ENCODE data around the gene OR4D2. TPM values are rescaled to one million over a fixed set of nuclear protein-coding genes. Genes with fewer than 3 reads are reported as not detected.

OR4D2 gene
- total RNA-seq, 1 experiment from 2014 or later: not detected

GRCh38 chr17:58161566-58161965 lies 5.2 kb upstream of the OR4D2 start:
- in situ Hi-C loops (cut with HindIII; ENCODE audit: low pct_unique_long_range_greater_than_20kb, low sequenced_read_pairs): no loop called here
- DNase-seq (ENCODE audit: low read depth, low spot score): no peak

GRCh38 chr17:58165981-58166380 lies 801 bp upstream of the OR4D2 start:
- no peak for DNase-seq (ENCODE audit: low read depth, low spot score)
- in situ Hi-C loops (cut with HindIII; ENCODE audit: low pct_unique_long_range_greater_than_20kb, low sequenced_read_pairs): no loop called here

GRCh38 chr17:58170622-58171021 lies 3.8 kb downstream of the OR4D2 start:
- in situ Hi-C loops (cut with HindIII; ENCODE audit: low pct_unique_long_range_greater_than_20kb, low sequenced_read_pairs): no loop called here
- DNase-seq (ENCODE audit: low read depth, low spot score): no peak

DNA sequence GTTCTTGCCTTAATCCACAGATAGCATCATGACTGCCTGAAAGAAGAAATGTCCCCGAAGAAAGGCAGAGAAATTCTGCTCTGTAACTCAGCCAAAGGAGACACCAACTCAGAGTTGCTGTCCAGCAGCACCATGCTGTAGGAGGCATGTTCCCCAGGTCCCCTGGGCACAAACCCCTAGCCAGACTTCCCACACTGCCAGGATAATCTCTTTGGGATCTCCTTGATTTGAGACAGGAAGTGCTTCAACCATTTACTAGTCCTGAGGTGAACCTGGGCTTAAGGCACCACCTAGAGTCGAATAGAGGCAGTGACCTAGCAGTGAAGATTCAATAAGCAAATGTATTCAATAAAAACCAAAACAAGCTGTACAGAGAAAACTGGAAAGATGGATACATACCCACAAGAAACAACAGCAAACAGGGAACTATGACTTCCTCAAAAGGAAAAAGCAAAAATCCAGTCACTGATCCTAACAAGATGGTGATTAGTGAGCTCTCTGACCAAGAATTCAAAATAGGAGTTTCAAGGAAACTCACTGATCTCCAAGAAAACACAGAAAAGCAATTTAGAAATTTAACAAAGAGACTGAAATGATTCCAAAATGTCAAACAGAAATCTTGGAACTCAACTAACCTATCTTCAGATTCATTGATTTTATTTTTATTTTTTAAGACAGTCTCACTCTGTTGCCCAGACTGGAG lies 5.7 kb downstream of the OR4D2 start:
- DNase-seq (ENCODE audit: low read depth, low spot score): peak; percentile 84

GRCh38 chr17:58174871-58175270 lies 8.1 kb downstream of the OR4D2 start:
- in situ Hi-C loops (cut with HindIII; ENCODE audit: low pct_unique_long_range_greater_than_20kb, low sequenced_read_pairs): no loop called here
- DNase-seq (ENCODE audit: low read depth, low spot score): no peak

More for the DNA sequence above, 5.7 kb downstream of the OR4D2 start:
- in situ Hi-C loops (cut with HindIII; ENCODE audit: low pct_unique_long_range_greater_than_20kb, low sequenced_read_pairs): no loop called here

- no peak for DNase-seq (ENCODE audit: low read depth, low spot score)
- in situ Hi-C loops (cut with HindIII; ENCODE audit: low pct_unique_long_range_greater_than_20kb, low sequenced_read_pairs): no loop called here
Measured at GRCh38 chr17:58176200-58176599, 9.4 kb downstream of the OR4D2 start.

- in situ Hi-C loops (cut with HindIII; ENCODE audit: low pct_unique_long_range_greater_than_20kb, low sequenced_read_pairs): no loop called here
- no peak for DNase-seq (ENCODE audit: low read depth, low spot score)
Measured at GRCh38 chr17:58181796-58182195, 15.0 kb downstream of the OR4D2 start.

GRCh38 chr17:58183514-58183913 lies 16.7 kb downstream of the OR4D2 start:
- in situ Hi-C loops (cut with HindIII; ENCODE audit: low pct_unique_long_range_greater_than_20kb, low sequenced_read_pairs): no loop called here

GRCh38 chr17:58184308-58184985 lies 17.7 kb downstream of the OR4D2 start:
- in situ Hi-C loops (cut with HindIII; ENCODE audit: low pct_unique_long_range_greater_than_20kb, low sequenced_read_pairs): no loop called here
- no peak for DNase-seq (ENCODE audit: low read depth, low spot score)

More at GRCh38 chr17:58183514-58183913, 16.7 kb downstream of the OR4D2 start:
- DNase-seq (ENCODE audit: low read depth, low spot score): no peak

DNA sequence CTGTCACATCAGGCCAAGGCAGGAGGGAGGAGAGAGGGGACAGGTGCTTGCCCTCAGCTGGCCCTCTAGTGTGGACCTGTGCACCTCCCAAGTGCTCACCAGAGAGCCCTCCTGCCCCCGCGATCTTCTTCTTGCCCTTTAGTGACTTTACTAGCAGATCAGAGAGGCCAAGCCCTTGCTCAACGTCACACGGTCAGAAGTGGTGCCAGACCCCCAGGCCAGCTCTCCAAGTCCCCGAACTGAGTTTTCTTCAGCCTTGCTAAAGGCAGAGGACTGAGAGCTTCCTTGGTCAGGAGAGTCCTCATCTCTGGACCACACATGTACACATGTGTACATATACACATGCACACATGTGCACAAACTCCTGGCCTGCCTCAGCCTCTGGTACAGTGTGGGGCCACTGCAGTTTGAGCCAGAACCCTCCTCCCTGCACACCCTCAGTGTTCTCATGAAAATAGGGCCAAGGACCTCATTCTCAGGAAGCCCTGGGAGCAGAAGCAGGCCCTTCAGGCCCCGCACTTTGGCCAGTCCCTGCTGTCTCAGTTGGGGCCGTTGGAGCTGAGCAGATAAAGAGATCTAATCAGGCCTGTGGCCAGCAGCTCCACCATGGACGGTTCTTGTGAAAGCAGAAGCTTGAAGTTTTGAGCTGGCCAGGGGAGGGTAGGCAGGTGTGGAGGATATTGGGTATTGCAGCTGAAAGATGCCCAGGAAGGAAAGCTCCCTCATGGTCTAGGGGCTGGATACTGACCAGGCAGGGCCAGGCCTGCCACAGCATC lies 18.4 kb downstream of the OR4D2 start:
- DNase-seq (ENCODE audit: low read depth, low spot score): no peak

DNA sequence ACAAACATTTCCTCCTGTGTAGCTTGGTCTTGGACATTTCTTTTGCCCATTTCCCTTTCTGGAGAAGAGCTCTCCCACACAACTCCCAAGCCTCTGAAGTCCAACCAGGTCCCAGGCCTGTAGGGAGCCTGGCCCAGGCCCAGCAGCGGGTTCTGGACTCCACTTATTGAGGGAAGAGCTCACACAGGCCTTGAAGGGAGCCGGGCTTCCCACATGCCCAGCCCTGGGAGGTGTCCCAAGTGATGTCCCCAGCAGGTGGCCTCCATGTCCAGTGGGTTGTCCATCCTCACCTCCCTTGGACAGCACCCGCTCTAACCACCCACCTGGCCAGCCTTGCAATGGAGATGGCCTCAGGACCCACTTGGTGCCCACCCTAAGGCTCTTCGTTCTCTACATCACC lies 19.8 kb downstream of the OR4D2 start:
- in situ Hi-C loops (cut with HindIII; ENCODE audit: low pct_unique_long_range_greater_than_20kb, low sequenced_read_pairs): no loop called here
- no peak for DNase-seq (ENCODE audit: low read depth, low spot score)

More for the DNA sequence above, 18.4 kb downstream of the OR4D2 start:
- in situ Hi-C loops (cut with HindIII; ENCODE audit: low pct_unique_long_range_greater_than_20kb, low sequenced_read_pairs): no loop called here

GRCh38 chr17:58187063-58187462 lies 20.3 kb downstream of the OR4D2 start:
- in situ Hi-C loops (cut with HindIII; ENCODE audit: low pct_unique_long_range_greater_than_20kb, low sequenced_read_pairs): no loop called here
- no peak for DNase-seq (ENCODE audit: low read depth, low spot score)

- in situ Hi-C loops (cut with HindIII; ENCODE audit: low pct_unique_long_range_greater_than_20kb, low sequenced_read_pairs): no loop called here
- DNase-seq (ENCODE audit: low read depth, low spot score): no peak
Measured at GRCh38 chr17:58187675-58188074, 20.9 kb downstream of the OR4D2 start.

GRCh38 chr17:58189436-58190146 lies 22.8 kb downstream of the OR4D2 start:
- in situ Hi-C loops (cut with HindIII; ENCODE audit: low pct_unique_long_range_greater_than_20kb, low sequenced_read_pairs): no loop called here
- DNase-seq (ENCODE audit: low read depth, low spot score): no peak

GRCh38 chr17:58191241-58191896 lies 24.6 kb downstream of the OR4D2 start:
- no peak for DNase-seq (ENCODE audit: low read depth, low spot score)
- in situ Hi-C loops (cut with HindIII; ENCODE audit: low pct_unique_long_range_greater_than_20kb, low sequenced_read_pairs): no loop called here

- in situ Hi-C loops (cut with HindIII; ENCODE audit: low pct_unique_long_range_greater_than_20kb, low sequenced_read_pairs): no loop called here
- no peak for DNase-seq (ENCODE audit: low read depth, low spot score)
Measured at GRCh38 chr17:58192612-58193011, 25.8 kb downstream of the OR4D2 start, which contains the start of gene EPX. TSS of gene EPX (plus strand) at chr17:58192726. CDS start at chr17:58192847, 121 bp downstream.

DNA sequence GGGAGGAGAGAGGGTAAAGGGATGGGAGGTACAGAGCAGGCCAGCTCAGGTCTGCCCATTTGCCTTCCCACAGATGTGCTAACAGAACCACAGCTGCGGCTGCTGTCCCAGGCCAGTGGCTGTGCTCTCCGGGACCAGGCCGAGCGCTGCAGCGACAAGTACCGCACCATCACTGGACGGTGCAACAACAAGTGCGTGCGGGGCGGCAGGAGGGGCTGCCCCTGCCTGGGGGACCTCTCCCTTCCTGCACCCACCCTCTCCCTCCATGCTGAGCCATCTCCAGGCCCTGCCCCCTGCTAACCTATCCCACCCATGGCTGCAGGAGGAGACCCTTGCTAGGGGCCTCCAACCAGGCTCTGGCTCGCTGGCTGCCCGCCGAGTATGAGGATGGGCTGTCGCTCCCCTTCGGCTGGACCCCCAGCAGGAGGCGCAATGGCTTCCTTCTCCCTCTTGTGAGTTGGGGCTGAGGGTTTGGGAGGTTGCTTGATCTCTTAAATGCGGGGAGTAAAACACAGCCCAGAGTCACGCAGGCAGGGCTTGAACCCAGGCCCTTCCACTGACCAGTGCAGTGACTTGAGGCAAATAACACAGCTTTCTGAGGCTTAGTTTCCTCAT lies 27.0 kb downstream of the OR4D2 start:
- in situ Hi-C loops (cut with HindIII; ENCODE audit: low pct_unique_long_range_greater_than_20kb, low sequenced_read_pairs): no loop called here
- DNase-seq (ENCODE audit: low read depth, low spot score): peak; percentile 25

All from SK-MEL-5 (cell line).